GM23248 (cell line): ENCODE measurements around the gene EFEMP1. TPM values are rescaled to one million over a fixed set of nuclear protein-coding genes. Genes with fewer than 3 reads are reported as not detected.

ENCODE experiments used
- DNase-seq: peaks from one replicate; pipeline ENCODE4 v3.0.0-alpha.2; 2015
- H2AFZ ChIP-seq: fragments of 200-600 bp; sonication (generic); 2 replicates; pipeline ENCODE4 v1.6.1; 2016; ENCODE audit warnings: antibody characterized with exemption
- H3F3A ChIP-seq: fragments of 200-600 bp; sonication (generic); 2 replicates; pipeline ENCODE4 v1.6.1; 2016; ENCODE audit warnings: mild to moderate bottlenecking, antibody characterized with exemption, mixed run types; ENCODE audit not compliant: insufficient read depth
- H3K27ac ChIP-seq: fragments of 200-600 bp; sonication (generic); 2 replicates; pipeline ENCODE4 v1.5.1; 2016; ENCODE audit warnings: mild to moderate bottlenecking
- H3K27me3 ChIP-seq: fragments of 200-600 bp; sonication (generic); replicated peaks from 2 replicates; pipeline ENCODE4 v1.6.1; 2016; ENCODE audit warnings: mild to moderate bottlenecking; ENCODE audit not compliant: insufficient read depth
- H3K36me3 ChIP-seq: fragments of 200-600 bp; sonication (generic); 2 replicates; pipeline ENCODE4 v1.6.1; 2016; ENCODE audit warnings: low read depth, mild to moderate bottlenecking
- H3K4me1 ChIP-seq: fragments of 200-600 bp; sonication (generic); 2 replicates; pipeline ENCODE4 v1.6.1; 2016; ENCODE audit warnings: mild to moderate bottlenecking; ENCODE audit not compliant: insufficient read depth
- H3K4me2 ChIP-seq: fragments of 200-600 bp; sonication (generic); one replicate; pipeline ENCODE4 v1.6.1; 2016; ENCODE audit warnings: mild to moderate bottlenecking; ENCODE audit not compliant: unreplicated experiment
- H3K4me3 ChIP-seq: fragments of 200-600 bp; sonication (generic); 2 replicates; pipeline ENCODE4 v1.5.1; 2016; ENCODE audit warnings: mild to moderate bottlenecking
- H3K79me2 ChIP-seq: fragments of 200-600 bp; sonication (generic); 2 replicates; pipeline ENCODE4 v1.6.1; 2016; ENCODE audit warnings: mild to moderate bottlenecking; ENCODE audit not compliant: insufficient read depth
- H3K9ac ChIP-seq: fragments of 200-600 bp; sonication (generic); 2 replicates; pipeline ENCODE4 v1.6.1; 2016; ENCODE audit warnings: mild to moderate bottlenecking
- H3K9me2 ChIP-seq: fragments of 200-600 bp; sonication (generic); 2 replicates; pipeline ENCODE4 v1.6.1; 2016; ENCODE audit warnings: mixed run types, mild to moderate bottlenecking, moderate library complexity; ENCODE audit not compliant: insufficient read depth
- H3K9me3 ChIP-seq: fragments of 200-600 bp; sonication (generic); one replicate; pipeline ENCODE4 v1.6.1; 2017; ENCODE audit warnings: low read depth
- H4K20me1 ChIP-seq: fragments of 200-600 bp; sonication (generic); 2 replicates; pipeline ENCODE4 v1.6.0; 2016; ENCODE audit not compliant: insufficient read depth
- EZH2 ChIP-seq: fragments of 200-600 bp; sonication (generic); IDR thresholded peaks from 2 replicates; pipeline ENCODE4 v1.6.1; 2018; ENCODE audit warnings: antibody characterized with exemption, mild to moderate bottlenecking; ENCODE audit not compliant: insufficient read depth, poor library complexity, severe bottlenecking
- EZH2phosphoT487 ChIP-seq: fragments of 200-600 bp; sonication (generic); IDR thresholded peaks from 2 replicates; pipeline ENCODE4 v1.6.1; 2018; ENCODE audit warnings: antibody characterized with exemption, moderate library complexity, mild to moderate bottlenecking, low read depth; ENCODE audit not compliant: insufficient read depth
- WGBS, 2 experiments: methylation state at CpG; one replicate each; pipeline ENCODE4 v1.1.6; 2015 to 2017; ENCODE audit warnings: low lambda C conversion rate in 2 of 2, low coverage in 1 of 2; ENCODE audit errors: missing lambda C conversion rate in 2 of 2; 5-methylcytosine and 5-hydroxymethylcytosine counted together
- in situ Hi-C: fragments of 300-500 bp; cut with MboI; formaldehyde crosslinking; loops from 2 replicates; pipeline ENCODE4 v1.15.0; 2020
- polyA plus RNA-seq: library from polyadenylated mRNA; unstranded; fragments of >200 nt; fragmentation: Nextera tagmentation; extraction: Ambion mirVana; gene quantifications from 2 replicates; pipeline ENCODE4 v1.2.1, GENCODE V29; 2016
- total RNA-seq: library from RNA; depleted of rRNA; stranded (reverse); fragments of >200 nt; shearing (Covaris generic); gene quantifications from 2 replicates; pipeline ENCODE4 v1.2.3, GENCODE V29; 2014

The EFEMP1 gene
- total and polyA plus RNA-seq, 2 experiments from 2014 or later = 1,133 to 1,343 TPM

- Histone ChIP-seq H3K4me2 (no peak overlapping the region), H3K4me1 (peaks cover 60% of the 10 kb centered on the region), H3F3A (peaks cover 54% of the 10 kb centered on the region), H3K4me3 (no peak overlapping the region), H3K27ac (peak overlapping the region; percentile 23), H3K79me2 (0 out of 2 replicates have a peak, but pooled peaks cover 6% of the 10 kb centered on the region), H3K9me3 (no peaks in the 10 kb centered on the region), H3K9me2 (no peaks in the 10 kb centered on the region), H3K27me3 (no peaks in the 10 kb centered on the region), H4K20me1 (no peaks in the 10 kb centered on the region), H3K36me3 (peaks cover 41% of the 10 kb centered on the region), H2AFZ (no peak overlapping the region), H3K9ac (no peak overlapping the region)
- DNase-seq = no peak
- TF ChIP-seq EZH2 (no peak), EZH2phosphoT487 (no peak)
- whole genome bisulfite sequencing, 2 experiments = 63 to 67% methylated on average over 2 of the region's 2 CpGs
- in situ Hi-C loops = no loop called here
Observed at GRCh38 chr2:55891671-55892094, 31.9 kb downstream of the EFEMP1 start.

- Histone ChIP-seq H3K4me1 (peaks cover 87% of the 10 kb centered on the region), H3K27me3 (no peaks in the 10 kb centered on the region), H3K9me3 (no peaks in the 10 kb centered on the region), H3K27ac (peak overlapping the region; percentile 92), H3K79me2 (peaks cover 14% of the 10 kb centered on the region; the same call in 1 of the 2 replicates), H2AFZ (no peak overlapping the region), H3K4me2 (peak overlapping the region; percentile 44), H3K4me3 (no peak overlapping the region), H3K36me3 (peaks cover 31% of the 10 kb centered on the region), H3K9me2 (no peaks in the 10 kb centered on the region), H3K9ac (peak overlapping the region; percentile 62), H3F3A (peaks cover 73% of the 10 kb centered on the region), H4K20me1 (no peaks in the 10 kb centered on the region)
- DNase-seq = peak; percentile 68
- no peak for TF ChIP-seq EZH2
- TF ChIP-seq EZH2phosphoT487 = no peak
- 13 to 15% methylated on average over 3 of the region's 3 CpGs for WGBS, 2 experiments
- in situ Hi-C loops = no loop called here
Observed at GRCh38 chr2:55888936-55889335, 34.6 kb downstream of the EFEMP1 start.

DNA sequence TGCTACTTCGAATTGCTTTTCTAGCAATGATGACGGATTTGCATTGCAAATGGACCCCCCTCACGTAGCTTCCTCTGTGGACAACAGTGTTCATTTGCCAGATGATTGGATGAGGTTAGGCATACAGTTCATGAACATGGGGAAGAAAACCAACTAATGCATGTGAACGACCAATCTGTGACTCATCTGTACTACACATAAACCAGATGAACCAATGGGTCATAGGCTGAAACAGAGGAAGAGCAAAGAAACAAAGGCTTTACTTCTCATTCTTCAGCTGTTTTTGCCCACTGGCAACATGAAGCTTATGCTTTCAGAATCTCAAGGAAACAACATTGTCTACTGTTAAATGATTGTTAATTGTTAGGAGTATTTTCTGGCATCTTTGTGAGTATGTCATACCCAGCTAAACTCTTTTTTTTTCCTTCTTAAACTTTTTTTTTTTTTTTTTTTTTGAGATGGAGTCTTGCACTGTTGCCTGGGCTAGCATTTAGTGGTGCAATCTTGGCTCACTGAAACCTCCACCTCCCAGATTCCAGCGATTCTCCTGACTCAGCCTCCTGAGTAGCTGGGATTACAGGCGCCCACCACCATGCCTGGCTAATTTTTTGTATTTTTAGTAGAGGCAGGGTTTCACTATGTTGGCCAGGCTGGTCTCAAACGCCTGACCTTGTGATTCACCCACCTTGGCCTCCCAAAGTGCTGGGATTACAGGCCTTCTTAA is 35.5 kb downstream of the EFEMP1 start:
- peak overlapping the region; percentile 44 for H3K4me2 ChIP-seq
- no peak overlapping the region for H2AFZ ChIP-seq
- H3K9me2 ChIP-seq = no peaks in the 10 kb centered on the region
- 23 to 34% methylated on average over 7 of the region's 7 CpGs for WGBS, 2 experiments
- peaks cover 26% of the 10 kb centered on the region for H3K36me3 ChIP-seq
- DNase-seq = peak; percentile 90
- H3K9ac ChIP-seq = peak overlapping the region; percentile 62
- no peak overlapping the region for H3K4me3 ChIP-seq
- TF ChIP-seq EZH2 (no peak), EZH2phosphoT487 (no peak)
- peaks cover 14% of the 10 kb centered on the region; the same call in 1 of the 2 replicates for H3K79me2 ChIP-seq
- H3K4me1 ChIP-seq = peaks cover 96% of the 10 kb centered on the region
- in situ Hi-C loops = no loop called here
- peak overlapping the region; percentile 92 for H3K27ac ChIP-seq
- no peaks in the 10 kb centered on the region for H3K9me3 ChIP-seq
- no peaks in the 10 kb centered on the region for H3K27me3 ChIP-seq
- no peaks in the 10 kb centered on the region for H4K20me1 ChIP-seq
- H3F3A ChIP-seq = peaks cover 76% of the 10 kb centered on the region

DNA sequence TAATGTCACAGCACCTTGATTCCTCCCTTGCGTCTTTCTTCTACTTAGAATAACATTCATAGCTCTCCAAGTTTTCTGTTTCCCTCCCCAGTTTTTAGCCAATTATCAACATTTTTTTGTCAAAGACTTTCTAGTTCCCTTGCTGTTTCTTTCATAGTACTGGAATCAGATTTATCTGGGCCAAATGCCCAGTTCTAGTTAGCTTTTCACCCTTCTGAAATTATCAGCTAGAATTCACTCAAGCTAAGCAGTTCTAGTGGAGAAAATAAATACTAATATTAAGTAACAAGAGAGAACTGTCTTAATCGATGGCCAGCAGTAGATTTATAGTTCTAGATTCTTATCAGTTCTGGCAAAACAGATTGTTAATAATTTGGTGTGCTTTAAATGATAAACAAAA is 36.2 kb downstream of the EFEMP1 start:
- Histone ChIP-seq H3K27ac (peak overlapping the region; percentile 92), H3K36me3 (peaks cover 23% of the 10 kb centered on the region), H2AFZ (no peak overlapping the region)

GRCh38 chr2:55885944-55886281 is 37.7 kb downstream of the EFEMP1 start:
- no peak for DNase-seq
- no peaks in the 10 kb centered on the region for H3K9me2 ChIP-seq
- H3K27me3 ChIP-seq = no peaks in the 10 kb centered on the region
- no peaks in the 10 kb centered on the region for H3K9me3 ChIP-seq
- H4K20me1 ChIP-seq = no peaks in the 10 kb centered on the region
- peak overlapping the region; percentile 31 for H3K4me2 ChIP-seq
- H3K4me1 ChIP-seq = peaks cover 85% of the 10 kb centered on the region
- H3K4me3 ChIP-seq = no peak overlapping the region
- peaks cover 17% of the 10 kb centered on the region for H3K79me2 ChIP-seq
- H3K27ac ChIP-seq = peak overlapping the region; percentile 92
- peaks cover 70% of the 10 kb centered on the region for H3F3A ChIP-seq
- peak overlapping the region; percentile 33 for H3K9ac ChIP-seq
- peaks cover 35% of the 10 kb centered on the region for H3K36me3 ChIP-seq
- H2AFZ ChIP-seq = no peak overlapping the region
- TF ChIP-seq EZH2 (no peak), EZH2phosphoT487 (no peak)
- in situ Hi-C loops = no loop called here

More for the DNA sequence above, 36.2 kb downstream of the EFEMP1 start:
- no peaks in the 10 kb centered on the region for H3K9me2 ChIP-seq
- peaks cover 14% of the 10 kb centered on the region for H3K79me2 ChIP-seq
- in situ Hi-C loops = no loop called here
- peaks cover 74% of the 10 kb centered on the region for H3F3A ChIP-seq
- TF ChIP-seq EZH2 (no peak), EZH2phosphoT487 (no peak)
- H3K4me2 ChIP-seq = peak overlapping the region; percentile 44
- peaks cover 98% of the 10 kb centered on the region for H3K4me1 ChIP-seq
- peak; percentile 38 for DNase-seq
- no peak overlapping the region for H3K4me3 ChIP-seq
- H3K9ac ChIP-seq = peak overlapping the region; percentile 62
- 32 to 33% methylated on average over 2 of the region's 2 CpGs for WGBS, 2 experiments
- no peaks in the 10 kb centered on the region for H3K27me3 ChIP-seq
- H3K9me3 ChIP-seq = no peaks in the 10 kb centered on the region
- H4K20me1 ChIP-seq = no peaks in the 10 kb centered on the region
